ENCODE data around the gene AADAC. TPM values are rescaled to one million over a fixed set of nuclear protein-coding genes. Genes with fewer than 3 reads are reported as not detected.
"Not testable (repeated sequence)": the region's sequence is repeated elsewhere in the genome, so short reads cannot be mapped to it uniquely, and the experiment has no call there.

The AADAC gene, protein sequence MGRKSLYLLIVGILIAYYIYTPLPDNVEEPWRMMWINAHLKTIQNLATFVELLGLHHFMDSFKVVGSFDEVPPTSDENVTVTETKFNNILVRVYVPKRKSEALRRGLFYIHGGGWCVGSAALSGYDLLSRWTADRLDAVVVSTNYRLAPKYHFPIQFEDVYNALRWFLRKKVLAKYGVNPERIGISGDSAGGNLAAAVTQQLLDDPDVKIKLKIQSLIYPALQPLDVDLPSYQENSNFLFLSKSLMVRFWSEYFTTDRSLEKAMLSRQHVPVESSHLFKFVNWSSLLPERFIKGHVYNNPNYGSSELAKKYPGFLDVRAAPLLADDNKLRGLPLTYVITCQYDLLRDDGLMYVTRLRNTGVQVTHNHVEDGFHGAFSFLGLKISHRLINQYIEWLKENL
- total RNA-seq: 1 to 10 TPM; 7.3 to 8.0 TPM

DNA sequence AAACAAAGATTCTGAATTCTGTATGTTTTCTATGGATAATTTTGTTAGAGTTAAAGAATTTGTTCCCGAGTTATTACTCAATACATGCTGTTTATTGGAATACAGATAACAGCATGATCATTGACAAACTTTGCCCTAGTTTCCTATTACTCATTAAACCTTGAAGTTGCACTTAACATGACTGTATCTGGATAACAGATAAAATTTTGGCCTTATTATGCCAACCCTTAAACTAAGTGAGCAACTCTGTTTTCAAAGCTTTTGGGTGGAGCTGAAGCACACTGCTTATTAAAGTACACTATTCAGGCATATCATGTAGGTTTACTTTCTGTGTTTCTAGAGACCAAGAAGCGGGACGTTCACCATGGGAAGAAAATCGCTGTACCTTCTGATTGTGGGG is at the start of gene AADAC:
Gene AADAC, plus strand, starts transcription at position 318 of the 400 bp plus-strand sequence. Its CDS starts 47 bp downstream, at position 365.
- H3K27ac ChIP-seq: peak within 1 kb of the TSS in 3 of 4 donors; percentile 58 to 60 (median 58)
- 52 to 56% methylated on average over 4 of the region's 4 CpGs for WGBS, 2 donors

DNA sequence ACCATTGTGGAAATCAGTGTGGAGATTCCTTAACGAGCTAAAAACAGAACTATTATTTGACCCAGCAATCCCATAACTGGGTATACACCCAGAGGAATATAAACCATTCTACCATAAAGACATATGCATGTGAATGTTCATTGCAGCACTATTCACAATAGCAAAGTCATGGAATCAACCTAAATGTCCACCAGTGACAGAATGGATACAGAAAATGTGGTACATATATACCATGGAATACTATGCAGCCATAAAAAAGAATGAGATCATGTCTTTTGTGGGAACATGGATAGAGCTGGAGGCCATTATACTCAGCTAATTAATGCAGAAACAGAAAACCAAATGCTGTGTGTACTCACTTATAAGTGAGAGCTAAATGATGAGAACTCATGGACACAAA is 49.2 kb upstream of the AADAC start:
- 61 to 72% methylated on average over 1 of the region's 1 CpG for WGBS, 2 donors
- H3K36me3 ChIP-seq (replicated peaks in 1 of 2; ENCODE audit: insufficient read depth in 1 of 2, low read depth in 2 of 2); ATAC-seq; H3K27me3 ChIP-seq; intact Hi-C loops (cut with DNase I); H3K4me3 ChIP-seq; H3K27ac ChIP-seq; DNase-seq; H3K9me3 ChIP-seq: not testable (repeated sequence)
- H3K4me1 ChIP-seq: peaks cover 16% of the 10 kb centered on the region

More for the DNA sequence above, at the start of gene AADAC:
- H3K9me3 ChIP-seq: no peaks in the 10 kb centered on the region
- TF ChIP-seq, protein P1, sequence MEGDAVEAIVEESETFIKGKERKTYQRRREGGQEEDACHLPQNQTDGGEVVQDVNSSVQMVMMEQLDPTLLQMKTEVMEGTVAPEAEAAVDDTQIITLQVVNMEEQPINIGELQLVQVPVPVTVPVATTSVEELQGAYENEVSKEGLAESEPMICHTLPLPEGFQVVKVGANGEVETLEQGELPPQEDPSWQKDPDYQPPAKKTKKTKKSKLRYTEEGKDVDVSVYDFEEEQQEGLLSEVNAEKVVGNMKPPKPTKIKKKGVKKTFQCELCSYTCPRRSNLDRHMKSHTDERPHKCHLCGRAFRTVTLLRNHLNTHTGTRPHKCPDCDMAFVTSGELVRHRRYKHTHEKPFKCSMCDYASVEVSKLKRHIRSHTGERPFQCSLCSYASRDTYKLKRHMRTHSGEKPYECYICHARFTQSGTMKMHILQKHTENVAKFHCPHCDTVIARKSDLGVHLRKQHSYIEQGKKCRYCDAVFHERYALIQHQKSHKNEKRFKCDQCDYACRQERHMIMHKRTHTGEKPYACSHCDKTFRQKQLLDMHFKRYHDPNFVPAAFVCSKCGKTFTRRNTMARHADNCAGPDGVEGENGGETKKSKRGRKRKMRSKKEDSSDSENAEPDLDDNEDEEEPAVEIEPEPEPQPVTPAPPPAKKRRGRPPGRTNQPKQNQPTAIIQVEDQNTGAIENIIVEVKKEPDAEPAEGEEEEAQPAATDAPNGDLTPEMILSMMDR (IDR thresholded peaks at IDR 0.05): no peak
- TF ChIP-seq POLR2A (IDR thresholded peaks at IDR 0.05): peak in 1 of 3 donors; percentile 42
- ATAC-seq: peak; percentile 91
- no peak within 1 kb of the TSS for H3K4me3 ChIP-seq
- H3K4me1 ChIP-seq: peaks cover 31% of the 10 kb centered on the region
- H3K36me3 ChIP-seq (replicated peaks in 1 of 2; ENCODE audit: insufficient read depth in 1 of 2, low read depth in 2 of 2): no peaks in the 10 kb centered on the region
- no peaks in the 10 kb centered on the region for H3K27me3 ChIP-seq
- no peak for DNase-seq
- intact Hi-C loops (cut with DNase I): no loop called here

DNA sequence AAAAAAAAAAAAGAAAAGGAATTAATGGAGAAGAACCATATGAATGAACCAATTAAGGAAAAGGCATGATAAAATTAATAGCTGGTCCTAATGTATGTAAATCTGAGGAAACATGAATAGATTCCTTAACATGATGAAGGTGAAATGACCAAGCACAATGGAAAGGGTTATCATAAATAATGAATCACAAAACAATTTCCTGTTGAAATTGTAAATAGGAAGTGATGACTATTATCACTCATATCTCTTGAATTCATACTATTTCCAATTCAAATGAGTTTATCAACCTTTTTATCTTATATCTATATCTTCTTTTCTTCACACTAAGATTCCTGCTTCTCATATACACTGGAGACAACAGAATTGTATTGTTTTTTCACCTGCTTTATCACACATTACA is 48.2 kb upstream of the AADAC start:
- no peaks in the 10 kb centered on the region for H3K36me3 ChIP-seq (replicated peaks in 1 of 2; ENCODE audit: insufficient read depth in 1 of 2, low read depth in 2 of 2)
- H3K4me3 ChIP-seq: no peak overlapping the region
- DNase-seq (no peak), ATAC-seq (no peak)
- peaks cover 25% of the 10 kb centered on the region for H3K4me1 ChIP-seq
- no peaks in the 10 kb centered on the region for H3K9me3 ChIP-seq
- intact Hi-C loops (cut with DNase I): no loop called here
- H3K27ac ChIP-seq: peak overlapping the region in 1 of 4 donors; percentile 54
- TF ChIP-seq, protein P1 (IDR thresholded peaks at IDR 0.05): no peak
- TF ChIP-seq POLR2A (IDR thresholded peaks at IDR 0.05): no peak
- no peaks in the 10 kb centered on the region for H3K27me3 ChIP-seq

DNA sequence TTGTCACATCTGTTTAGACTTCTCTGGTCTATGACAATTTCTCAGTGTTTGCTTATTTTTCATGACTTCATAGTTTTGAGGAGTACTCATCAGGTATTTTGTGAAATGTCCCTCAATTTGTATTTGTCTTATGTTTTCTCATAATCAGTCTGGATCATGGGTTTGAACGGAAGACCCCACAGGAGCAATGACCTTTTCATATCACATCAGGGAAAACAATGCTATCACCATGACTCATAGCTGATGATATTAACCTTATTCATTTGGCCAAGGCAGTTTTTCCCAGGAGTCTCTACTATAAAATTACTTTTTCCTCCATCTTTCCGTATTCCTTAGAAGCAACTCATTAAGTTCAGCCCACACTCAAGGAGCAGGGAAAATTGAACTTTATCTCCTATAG is 47.5 kb upstream of the AADAC start:
- intact Hi-C loops (cut with DNase I): no loop called here
- DNase-seq (no peak), ATAC-seq (no peak)
- WGBS, 2 donors: 50 to 70% methylated on average over 2 of the region's 2 CpGs
- no peaks in the 10 kb centered on the region for H3K27me3 ChIP-seq
- no peak overlapping the region for H3K4me3 ChIP-seq
- peaks cover 33% of the 10 kb centered on the region for H3K4me1 ChIP-seq
- H3K27ac ChIP-seq: peak overlapping the region in 1 of 4 donors; percentile 54
- H3K36me3 ChIP-seq (replicated peaks in 1 of 2; ENCODE audit: insufficient read depth in 1 of 2, low read depth in 2 of 2): no peaks in the 10 kb centered on the region
- TF ChIP-seq POLR2A (IDR thresholded peaks at IDR 0.05): no peak
- TF ChIP-seq, protein P1 (IDR thresholded peaks at IDR 0.05): no peak
- no peaks in the 10 kb centered on the region for H3K9me3 ChIP-seq

DNA sequence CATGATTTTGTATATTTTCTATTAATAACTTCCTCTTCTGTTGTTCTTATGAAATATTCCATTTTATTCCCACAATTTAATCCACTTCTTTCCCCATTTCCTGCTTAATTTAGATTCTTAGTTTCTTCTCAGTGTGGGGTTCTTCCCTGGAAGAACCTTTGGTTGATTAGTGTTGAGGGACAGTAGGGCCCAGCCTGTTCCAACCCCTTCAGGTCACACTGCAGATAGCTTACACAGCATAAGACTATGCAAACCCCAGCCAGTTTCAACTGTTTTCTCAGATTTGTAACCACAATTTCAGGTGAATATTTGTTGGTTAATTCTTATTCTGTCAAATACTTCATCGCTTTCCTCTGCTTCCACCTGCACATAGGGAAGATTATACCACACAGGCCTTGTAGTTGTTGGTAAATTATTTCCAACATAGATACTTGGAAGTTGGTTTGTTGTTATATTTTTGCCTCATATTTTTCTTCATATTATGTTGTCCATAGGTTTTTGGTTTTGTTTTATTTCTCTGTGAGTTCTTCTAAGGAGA is 45.5 kb upstream of the AADAC start:
- no peaks in the 10 kb centered on the region for H3K27me3 ChIP-seq
- no peak overlapping the region for H3K4me3 ChIP-seq
- DNase-seq: no peak
- intact Hi-C loops (cut with DNase I): no loop called here
- TF ChIP-seq, protein P1 (IDR thresholded peaks at IDR 0.05): no peak
- no peak for TF ChIP-seq POLR2A (IDR thresholded peaks at IDR 0.05)
- H3K4me1 ChIP-seq: peaks cover 50% of the 10 kb centered on the region
- WGBS, 2 donors: 41 to 100% methylated on average over 1 of the region's 1 CpG
- no peak for ATAC-seq
- H3K36me3 ChIP-seq (replicated peaks in 1 of 2; ENCODE audit: insufficient read depth in 1 of 2, low read depth in 2 of 2): no peaks in the 10 kb centered on the region
- H3K9me3 ChIP-seq: no peaks in the 10 kb centered on the region
- peak overlapping the region in 2 of 4 donors; percentile 87 to 90 for H3K27ac ChIP-seq
